HepG2 (cell line): ENCODE data around the gene PLEKHG5. TPM values are rescaled to one million over a fixed set of nuclear protein-coding genes. Genes with fewer than 3 reads are reported as not detected.

Experiments used
- ATAC-seq: fragments of 200-7000 bp; cut with Tn5 transposase; 3 replicates; pipeline ENCODE4 v1.9.1; 2020; ENCODE audit warnings: mild to moderate bottlenecking, moderate library complexity
- BruUV-seq: library from RNA; stranded (reverse); fragments of 400-500 nt; replicated peaks from 2 replicates; lab custom pipeline; 2021; lab: Mats Ljungman, UMichigan
- CTCF ChIA-PET: fragments of 300-600 bp; formaldehyde crosslinking; extraction: SDS; loops from one replicate; lab custom pipeline; 2021; ENCODE audit warnings: low total read pairs, inconsistent platforms, low intra/inter-chr PET ratio; lab: Yijun Ruan, JAX
- POLR2A ChIA-PET: fragments of 350-600 bp; sonication (Branson Sonifier 250); formaldehyde crosslinking; loops from one replicate; lab custom pipeline; 2020; ENCODE audit warnings: antibody characterized with exemption, inconsistent platforms; lab: Yijun Ruan, JAX
- DNase-seq: peaks from one replicate; pipeline ENCODE4 v3.0.0-alpha.2; 2015; ENCODE audit warnings: low spot score
- FAIRE-seq: peaks from 3 replicates; lab custom pipeline; 2011; peaks lifted over from hg19 to GRCh38; lab: Jason Lieb, UNC
- H2AFZ ChIP-seq: one replicate; pipeline ENCODE4 v1.6.1; 2011; ENCODE audit warnings: low read length, inconsistent platforms
- H3K27ac ChIP-seq: fragments of 300-600 bp; 3 replicates; pipeline ENCODE4 v1.8.0; 2011; ENCODE audit warnings: mixed run types, mild to moderate bottlenecking, mixed read lengths, low read length, inconsistent platforms; ENCODE audit not compliant: insufficient read depth; ENCODE audit errors: extremely low read length
- H3K27me3 ChIP-seq, 2 experiments: fragments of 200-600 bp in 1 of 2; 2 replicates in 1 of 2; 3 replicates in 1 of 2; pipeline versions ENCODE4 v1.6.0 to v1.8.0; 2011; ENCODE audit warnings: low read length in 2 of 2, mild to moderate bottlenecking in 2 of 2, moderate library complexity in 2 of 2, inconsistent platforms in 1 of 2; ENCODE audit not compliant: insufficient read depth in 2 of 2, control insufficient read depth in 1 of 2
- H3K36me3 ChIP-seq, 2 experiments: fragments of 200-600 bp in 1 of 2; replicated peaks in 1 of 2; 2 replicates in 1 of 2; 3 replicates in 1 of 2; pipeline versions ENCODE4 v1.5.1 to v1.8.0; 2011; ENCODE audit warnings: low read length in 2 of 2, inconsistent platforms in 1 of 2; ENCODE audit not compliant: insufficient read depth in 2 of 2, control insufficient read depth in 1 of 2
- H3K4me1 ChIP-seq: 2 replicates; pipeline ENCODE4 v1.5.1; 2012; ENCODE audit warnings: low read length, inconsistent platforms; ENCODE audit not compliant: insufficient read depth
- H3K4me2 ChIP-seq: 2 replicates; pipeline ENCODE4 v1.6.0; 2011; ENCODE audit warnings: low read depth, low read length, inconsistent platforms
- H3K4me3 ChIP-seq, 3 experiments: fragments of 200-600 bp in 1 of 3; sonication (generic), shearing (Covaris generic) in 1 of 3; replicated peaks in 1 of 3; 2 replicates each; pipeline ENCODE4 v1.5.1; 2011 to 2016; ENCODE audit warnings: low read length in 3 of 3, inconsistent platforms in 2 of 3, low read depth in 2 of 3, mild to moderate bottlenecking in 2 of 3, control low read depth in 1 of 3, mixed read lengths in 1 of 3; ENCODE audit not compliant: insufficient read depth in 1 of 3
- H3K79me2 ChIP-seq: one replicate; pipeline ENCODE4 v1.6.1; 2011; ENCODE audit warnings: low read length, inconsistent platforms; ENCODE audit not compliant: insufficient read depth
- H3K9ac ChIP-seq: 2 replicates; pipeline ENCODE4 v1.6.0; 2011; ENCODE audit warnings: mild to moderate bottlenecking, low read depth, low read length, inconsistent platforms; ENCODE audit not compliant: insufficient read depth
- H3K9me3 ChIP-seq: 2 replicates; pipeline ENCODE4 v1.5.1; 2012; ENCODE audit warnings: mild to moderate bottlenecking, low read length
- H4K20me1 ChIP-seq: 2 replicates; pipeline ENCODE4 v1.6.0; 2011; ENCODE audit warnings: inconsistent platforms, mild to moderate bottlenecking, low read length, moderate library complexity; ENCODE audit not compliant: insufficient read depth
- DMAP1 ChIP-seq: IDR thresholded peaks from 2 replicates; pipeline ENCODE4 v1.6.1; 2016
- ISL2 ChIP-seq: sonication (generic); formaldehyde crosslinking; IDR thresholded peaks from 2 replicates; pipeline ENCODE4 v1.5.0; 2020; ENCODE audit warnings: missing genetic modification reagents
- NFYC ChIP-seq: IDR thresholded peaks from 2 replicates; pipeline ENCODE4 v1.6.1; 2016; ENCODE audit warnings: missing genetic modification reagents, missing compliant biosample characterization
- PPARG ChIP-seq: conservative IDR thresholded peaks from 2 replicates; pipeline ENCODE4 v1.6.1; 2016; ENCODE audit warnings: missing biosample characterization, missing genetic modification reagents
- SKIL ChIP-seq: sonication (generic); formaldehyde crosslinking; IDR thresholded peaks from 2 replicates; pipeline ENCODE4 v1.8.0; 2022; ENCODE audit warnings: missing genetic modification reagents, mild to moderate bottlenecking, moderate library complexity, borderline replicate concordance
- SP1 ChIP-seq, 2 experiments: fragments of 450-650 bp in 1 of 2; sonication (generic) in 1 of 2; formaldehyde crosslinking in 1 of 2; IDR thresholded peaks; 2 replicates each; pipeline versions ENCODE4 v1.4.0 to v1.6.1; 2016 to 2020; ENCODE audit warnings: missing genetic modification reagents in 1 of 2
- ZMAT5 ChIP-seq: sonication (generic); formaldehyde crosslinking; IDR thresholded peaks from 2 replicates; pipeline ENCODE4 v1.5.0; 2020; ENCODE audit warnings: mild to moderate bottlenecking, low read depth, missing genetic modification reagents, borderline replicate concordance
- ZNF160 ChIP-seq: sonication (generic); formaldehyde crosslinking; IDR thresholded peaks from 2 replicates; pipeline ENCODE4 v1.8.0; 2022; ENCODE audit warnings: mild to moderate bottlenecking, inconsistent platforms, missing genetic modification reagents
- ZNF574 ChIP-seq: sonication (generic); formaldehyde crosslinking; IDR thresholded peaks from 2 replicates; pipeline ENCODE4 v1.4.0; 2020; ENCODE audit warnings: missing genetic modification reagents
- ZNF775 ChIP-seq: sonication (generic); formaldehyde crosslinking; IDR thresholded peaks from 2 replicates; pipeline ENCODE4 v1.4.0; 2020; ENCODE audit warnings: missing genetic modification reagents, mild to moderate bottlenecking, moderate library complexity, borderline replicate concordance
- ZNF878 ChIP-seq: sonication (generic); formaldehyde crosslinking; IDR thresholded peaks from 2 replicates; pipeline ENCODE4 v1.8.1; 2023; ENCODE audit warnings: mild to moderate bottlenecking, missing genetic modification reagents, moderate library complexity
- WGBS: methylation state at CpG from one replicate; pipeline ENCODE4 v1.1.6; 2017; ENCODE audit warnings: low lambda C conversion rate; 5-methylcytosine and 5-hydroxymethylcytosine counted together
- in situ Hi-C: cut with HindIII; loops from 2 replicates; pipeline ENCODE4 v1.10.0; 2017; ENCODE audit warnings: low pct_unique_long_range_greater_than_20kb; ENCODE audit not compliant: extremely low pct_ligation_motif_present
- intact Hi-C: fragments of 100-400 bp; cut with micrococcal nuclease; formaldehyde crosslinking; loops from one replicate; pipeline ENCODE4 v1.10.0; 2022; ENCODE audit not compliant: unreplicated experiment
- polyA plus RNA-seq, 8 experiments: library from polyadenylated mRNA; depleted of rRNA in 3 of 8; stranded (reverse) in 7 of 8; unstranded in 1 of 8; fragments of >200 nt; fragmentation: Illumina TruSeq in 4 of 8; extraction: Trizol in 4 of 8; gene quantifications; 2 replicates each; pipeline versions ENCODE4 v1.2.1 to v1.2.3, GENCODE V29; 2011 to 2016; ENCODE audit warnings: low read depth in 4 of 8, missing spikeins in 1 of 8, mixed read lengths in 1 of 8; ENCODE audit not compliant: insufficient read depth in 1 of 8
- total RNA-seq, 5 experiments: library from RNA; depleted of rRNA; stranded (reverse); fragments of >200 nt; fragmentation: Illumina TruSeq; extraction: Trizol; gene quantifications; 2 replicates each; pipeline ENCODE4 v1.2.3, GENCODE V29; 2016; ENCODE audit warnings: low read depth in 1 of 5
- TF ChIP-seq, protein P1 (sequence below): sonication (generic); formaldehyde crosslinking; IDR thresholded peaks from 2 replicates; pipeline ENCODE4 v1.4.0; 2020; ENCODE audit warnings: low read depth, mild to moderate bottlenecking, missing genetic modification reagents
- TF ChIP-seq, protein P2 (sequence below): sonication (generic); formaldehyde crosslinking; IDR thresholded peaks from 2 replicates; pipeline ENCODE4 v1.8.0; 2022; ENCODE audit warnings: missing genetic modification reagents, mild to moderate bottlenecking, inconsistent platforms, borderline replicate concordance

Gene PLEKHG5
- total and polyA plus RNA-seq, 2 of the 13 experiments (the other 11 are each of a cell fraction or from before 2014, with no cell fraction given) = 1.9 to 3.5 TPM

- Histone ChIP-seq H4K20me1 (0 out of 2 replicates have a peak, but pooled peaks cover 8% of the 10 kb centered on the region), H3K4me2 (peak overlapping the region; percentile 99), H3K79me2 (peaks cover 27% of the 10 kb centered on the region), H3K27me3 (peaks cover 0 to 1% of the 10 kb centered on the region in 2 experiments; a peak in 2 of 5 replicates), H3K9ac (peak overlapping the region; percentile 85), H3K4me1 (peaks cover 60% of the 10 kb centered on the region), H3K27ac (peak overlapping the region; percentile 91), H3K36me3 (peaks cover 3 to 5% of the 10 kb centered on the region in 2 experiments; a peak in 3 of 5 replicates), H2AFZ (no peak overlapping the region), H3K9me3 (no peaks in the 10 kb centered on the region), H3K4me3 (peak overlapping the region; percentile 63 to 78 (median 77))
- DNase-seq = peak; percentile 81
- intact Hi-C loops = loop anchor here (2.0 to 10.0 kb wide), 2 partner anchors 17 to 653 kb away; no protein-coding TSS in a partner anchor
- FAIRE-seq = no peak
- ATAC-seq = peak; percentile 39
- in situ Hi-C loops = no loop called here
- TSS peak; percentile 23 for BruUV-seq
- ChIA-PET POLR2A (interaction anchor here (1.0 to 2.5 kb wide), 7 partner anchors 10 to 337 kb away, joined by 3 to 8 read pairs (median 4); no protein-coding TSS in a partner anchor), CTCF (no interaction called here)
- 2% methylated on average over 9 of the region's 68 CpGs for WGBS
- TF ChIP-seq ZNF160 (no peak; the same call in 1 of the 2 replicates), ZMAT5 (CRISPR knock-in tag) (no peak), ZNF878 (CRISPR knock-in tag) (peak; percentile 54), SP1 (IDR thresholded peaks at IDR 0.05) (no peak), SP1 (CRISPR knock-in tag; IDR thresholded peaks at IDR 0.05) (peak; percentile 32; the same call in 1 of the 2 replicates), ZNF775 (no peak), DMAP1 (CRISPR knock-in tag) (no peak), NFYC (CRISPR knock-in tag) (peak; percentile 70), PPARG (0 out of 2 replicates have a peak, but pooled peaks have one; percentile 41), ISL2 (no peak), ZNF574 (CRISPR knock-in tag) (peak; percentile 47; the same call in 1 of the 2 replicates), SKIL (CRISPR knock-in tag) (peak; percentile 45)
- TF ChIP-seq, protein P1, sequence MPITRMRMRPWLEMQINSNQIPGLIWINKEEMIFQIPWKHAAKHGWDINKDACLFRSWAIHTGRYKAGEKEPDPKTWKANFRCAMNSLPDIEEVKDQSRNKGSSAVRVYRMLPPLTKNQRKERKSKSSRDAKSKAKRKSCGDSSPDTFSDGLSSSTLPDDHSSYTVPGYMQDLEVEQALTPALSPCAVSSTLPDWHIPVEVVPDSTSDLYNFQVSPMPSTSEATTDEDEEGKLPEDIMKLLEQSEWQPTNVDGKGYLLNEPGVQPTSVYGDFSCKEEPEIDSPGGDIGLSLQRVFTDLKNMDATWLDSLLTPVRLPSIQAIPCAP (CRISPR knock-in tag) = no peak
- TF ChIP-seq, protein P2, sequence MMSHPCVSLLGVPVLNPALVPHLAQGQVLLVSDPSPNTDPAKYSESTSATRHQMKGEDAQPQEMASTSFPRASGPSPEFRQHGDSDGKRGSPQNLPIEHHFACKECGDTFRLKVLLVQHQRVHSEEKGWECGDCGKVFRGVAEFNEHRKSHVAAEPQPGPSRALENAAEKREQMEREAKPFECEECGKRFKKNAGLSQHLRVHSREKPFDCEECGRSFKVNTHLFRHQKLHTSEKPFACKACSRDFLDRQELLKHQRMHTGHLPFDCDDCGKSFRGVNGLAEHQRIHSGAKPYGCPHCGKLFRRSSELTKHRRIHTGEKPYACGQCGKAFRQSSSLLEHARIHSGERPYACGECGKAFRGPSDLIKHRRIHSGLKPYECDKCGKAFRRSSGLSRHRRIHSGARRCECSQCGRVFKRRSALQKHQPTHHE = 0 out of 2 replicates have a peak, but pooled peaks have one; percentile 67
These were observed 43.4 kb downstream of the PLEKHG5 start for GRCh38 chr1:6447818-6448748.
